Neutrophil (primary cell): ENCODE data around the gene ECT2L.

Source experiments
- H3K27ac ChIP-seq: fragments of 200-600 bp; sonication (generic); 2 replicates; pipeline ENCODE4 v1.5.1; 2016; ENCODE audit warnings: mild to moderate bottlenecking, moderate library complexity
- H3K27me3 ChIP-seq: fragments of 200-600 bp; sonication (generic); 2 replicates; pipeline ENCODE4 v1.6.0; 2016; ENCODE audit warnings: mild to moderate bottlenecking
- H3K36me3 ChIP-seq: fragments of 200-600 bp; sonication (generic); 2 replicates; pipeline ENCODE4 v1.5.1; 2017
- H3K4me1 ChIP-seq, 2 experiments: fragments of 200-600 bp in 1 of 2; sonication (generic) in 1 of 2; 1 replicate in 1 of 2; 2 replicates in 1 of 2; pipeline versions ENCODE4 v1.5.1 to v1.6.1; 2013 to 2016; ENCODE audit warnings: low read depth in 1 of 2, low read length in 1 of 2, mild to moderate bottlenecking in 1 of 2, moderate library complexity in 1 of 2; ENCODE audit not compliant: control insufficient read depth in 1 of 2, insufficient read depth in 1 of 2
- H3K4me3 ChIP-seq, 2 experiments: fragments of 200-600 bp in 1 of 2; sonication (generic) in 1 of 2; 1 replicate in 1 of 2; 2 replicates in 1 of 2; pipeline ENCODE4 v1.5.1; 2013 to 2016; ENCODE audit warnings: low read depth in 1 of 2, low read length in 1 of 2, mild to moderate bottlenecking in 1 of 2, moderate library complexity in 1 of 2
- H3K9me3 ChIP-seq: fragments of 200-600 bp; sonication (generic); 2 replicates; pipeline ENCODE4 v1.5.1; 2016
- CTCF ChIP-seq: fragments of 200-600 bp; sonication (generic); IDR thresholded peaks from 2 replicates; pipeline ENCODE4 v1.5.1; 2016; ENCODE audit warnings: antibody characterized with exemption

ECT2L gene

GRCh38 chr6:138782243-138782642, 13.6 kb upstream of the ECT2L start:
- Histone ChIP-seq H3K9me3 (no peaks in the 10 kb centered on the region), H3K27me3 (no peaks in the 10 kb centered on the region), H3K27ac (no peak overlapping the region), H3K4me1 (no peaks in the 10 kb centered on the region), H3K36me3 (peaks cover 51% of the 10 kb centered on the region), H3K4me3 (no peak overlapping the region)
- no peak for TF ChIP-seq CTCF

- Histone ChIP-seq H3K36me3 (peaks cover 73% of the 10 kb centered on the region), H3K27ac (no peak overlapping the region), H3K4me3 (no peak overlapping the region), H3K4me1 (no peaks in the 10 kb centered on the region), H3K9me3 (no peaks in the 10 kb centered on the region), H3K27me3 (no peaks in the 10 kb centered on the region)
- no peak for TF ChIP-seq CTCF
These were observed 10.8 kb upstream of the ECT2L start for GRCh38 chr6:138785079-138785478.

GRCh38 chr6:138785980-138786379, 9.9 kb upstream of the ECT2L start:
- no peaks in the 10 kb centered on the region for H3K27me3 ChIP-seq
- H3K4me1 ChIP-seq = no peaks in the 10 kb centered on the region
- no peak for TF ChIP-seq CTCF
- no peak overlapping the region for H3K4me3 ChIP-seq
- peaks cover 77% of the 10 kb centered on the region for H3K36me3 ChIP-seq
- H3K27ac ChIP-seq = no peak overlapping the region
- H3K9me3 ChIP-seq = no peaks in the 10 kb centered on the region

- Histone ChIP-seq H3K27me3 (no peaks in the 10 kb centered on the region), H3K36me3 (peaks cover 82% of the 10 kb centered on the region), H3K4me3 (no peak overlapping the region), H3K27ac (no peak overlapping the region), H3K9me3 (no peaks in the 10 kb centered on the region), H3K4me1 (no peaks in the 10 kb centered on the region)
- no peak for TF ChIP-seq CTCF
These were observed 8.7 kb upstream of the ECT2L start for GRCh38 chr6:138787138-138787537.

GRCh38 chr6:138796771-138797170, 884 bp downstream of the ECT2L start:
- no peak overlapping the region for H3K4me3 ChIP-seq
- no peak for TF ChIP-seq CTCF

More at GRCh38 chr6:138796771-138797170, 884 bp downstream of the ECT2L start:
- H3K9me3 ChIP-seq = no peaks in the 10 kb centered on the region
- peaks cover 45% of the 10 kb centered on the region for H3K27me3 ChIP-seq
- peaks cover 14% of the 10 kb centered on the region for H3K36me3 ChIP-seq
- H3K4me1 ChIP-seq = peaks cover 0 to 5% of the 10 kb centered on the region in 2 experiments
- no peak overlapping the region for H3K27ac ChIP-seq
